HG03135 (cell line): Measurements from ENCODE around the gene DPYD.

Source experiments
- ATAC-seq: cut with Tn5 transposase; IDR thresholded peaks from one replicate; pipeline ENCODE4 v1.9.1; 2021; ENCODE audit warnings: mild to moderate bottlenecking, moderate library complexity; ENCODE audit not compliant: unreplicated experiment

DPYD gene

DNA sequence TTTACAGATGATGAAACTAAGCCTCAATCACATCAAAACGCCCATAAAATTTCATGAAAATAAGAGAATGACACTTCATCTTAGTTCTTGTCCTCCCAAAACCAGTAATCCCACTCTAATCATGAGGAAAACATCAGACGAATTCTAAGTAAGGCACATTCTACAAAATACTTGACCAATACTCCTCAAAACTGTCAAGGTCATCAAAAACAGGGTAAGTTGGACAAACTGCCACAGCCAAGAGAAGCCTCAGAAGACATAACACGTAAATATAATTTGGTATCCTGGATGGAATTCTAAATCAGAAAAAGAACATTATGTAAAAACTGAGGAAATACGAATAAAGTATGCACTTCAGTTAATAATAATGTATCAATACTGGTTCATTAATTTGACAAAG, 128.2 kb downstream of the DPYD start:
- ATAC-seq: no peak

DNA sequence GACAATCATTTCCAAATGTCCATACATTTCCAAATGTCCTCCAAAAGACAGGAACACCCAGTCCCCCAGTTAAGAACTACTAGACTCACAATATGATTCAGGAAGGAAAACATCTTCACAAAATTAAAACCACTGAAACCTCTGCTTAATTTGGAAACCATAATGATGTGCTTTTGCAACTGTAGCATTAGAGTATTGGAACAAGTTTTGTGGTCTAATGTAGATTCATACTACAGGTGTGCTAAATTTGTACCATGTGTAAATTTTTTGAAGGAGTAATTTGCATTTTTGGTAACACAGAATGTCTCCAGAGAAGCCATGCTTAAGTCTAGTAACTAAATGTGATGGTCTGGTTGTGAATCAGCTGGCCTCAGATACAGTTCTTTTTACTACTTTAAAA, 129.6 kb downstream of the DPYD start:
- ATAC-seq: no peak

DNA sequence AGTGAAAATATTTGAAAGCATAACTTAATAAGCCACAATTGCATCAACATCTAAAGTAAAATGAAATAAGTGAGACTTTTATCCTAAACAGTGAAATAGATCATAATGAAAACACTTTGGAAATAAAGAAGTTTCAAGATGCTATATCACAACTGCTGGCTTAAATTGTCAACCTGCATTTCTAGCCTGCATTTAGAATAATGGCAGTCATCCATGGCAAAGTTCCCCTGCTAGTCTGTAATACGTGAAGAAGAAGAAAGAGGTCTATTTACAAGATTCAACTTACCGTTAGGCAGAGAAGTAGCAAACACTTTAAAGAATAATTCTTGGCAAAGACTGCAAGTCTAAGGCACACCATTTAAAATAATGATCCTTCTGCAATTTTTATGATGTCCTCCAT, 133.6 kb downstream of the DPYD start:
- no peak for ATAC-seq

DNA sequence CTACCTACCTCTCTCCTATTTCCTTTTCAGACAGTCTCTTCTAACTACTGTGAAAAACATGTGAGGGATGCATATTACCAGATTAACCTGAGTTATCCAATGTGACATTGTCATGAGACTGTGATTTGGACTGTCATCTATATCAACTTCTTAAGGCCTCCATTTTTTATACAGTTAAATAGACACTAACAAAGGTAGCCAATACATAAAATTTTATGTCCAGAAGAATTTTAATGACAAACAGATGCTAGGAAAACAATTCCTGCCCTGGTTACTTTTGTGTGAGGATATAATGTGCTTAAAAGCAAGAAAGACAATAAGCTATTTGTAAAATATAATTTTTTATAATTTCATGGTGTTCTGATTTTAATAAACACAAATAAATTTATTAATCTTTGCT, 136.2 kb downstream of the DPYD start:
- no peak for ATAC-seq

DNA sequence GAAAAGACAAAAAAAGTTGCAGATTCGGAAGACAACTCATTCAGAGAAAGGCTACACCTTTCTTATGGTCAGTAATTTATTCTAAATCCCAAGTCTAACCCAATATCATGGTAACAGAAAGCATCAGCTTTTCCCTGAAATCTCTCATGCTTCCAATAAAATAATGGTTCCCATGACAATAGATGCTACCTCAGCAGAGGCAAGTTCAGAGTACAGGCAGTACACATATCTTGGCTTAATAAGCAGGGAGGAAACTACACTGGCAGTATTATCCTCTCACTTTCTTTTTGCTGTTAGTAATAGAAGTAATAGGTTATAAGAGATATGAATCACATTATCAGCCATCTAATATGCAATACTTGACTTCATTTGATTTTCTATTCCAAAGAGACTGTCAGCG, 137.1 kb downstream of the DPYD start:
- no peak for ATAC-seq

DNA sequence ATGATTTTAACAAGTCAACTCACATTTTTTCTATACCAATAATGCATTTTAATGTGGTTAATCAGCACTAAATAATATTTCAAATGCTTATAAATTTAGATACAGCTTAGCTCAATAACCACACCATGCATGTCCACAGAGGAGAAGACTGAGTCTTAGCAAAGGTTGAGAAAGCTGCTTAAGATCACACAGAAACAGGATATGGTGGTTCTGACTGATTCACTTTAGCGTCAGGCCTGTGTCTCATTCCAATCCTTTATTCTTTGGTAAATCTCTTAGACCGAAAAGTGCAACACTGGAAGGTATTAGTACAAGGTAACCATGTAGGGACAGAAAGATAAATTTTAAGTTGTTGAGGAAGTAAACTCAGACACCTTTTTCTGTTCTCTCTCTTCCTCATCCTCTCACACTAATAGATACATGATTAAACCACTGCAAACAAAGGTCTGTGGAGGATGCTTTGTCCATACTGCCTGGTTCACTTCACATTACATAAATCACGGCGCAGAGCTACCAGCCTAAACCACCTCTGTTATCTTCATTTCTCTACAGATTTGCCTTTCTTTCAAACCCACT, 139.0 kb downstream of the DPYD start:
- no peak for ATAC-seq

DNA sequence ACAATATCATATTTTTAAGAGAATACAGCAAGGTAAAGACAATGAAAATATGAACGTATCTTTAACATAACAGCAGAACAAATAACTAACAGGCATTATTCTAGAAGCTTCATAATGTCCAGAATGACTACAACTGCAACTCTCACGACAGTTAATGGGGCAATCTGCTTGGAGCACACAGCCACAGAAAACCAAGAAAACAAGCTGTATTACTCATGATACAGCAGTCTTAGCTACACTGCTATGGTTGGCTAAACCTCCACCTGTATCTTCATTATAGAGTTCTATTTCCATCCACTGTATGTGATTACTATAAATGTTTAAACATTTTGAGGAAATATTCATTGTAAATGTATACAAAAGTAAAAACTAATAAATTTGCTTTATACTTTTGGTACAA, 139.9 kb downstream of the DPYD start:
- no peak for ATAC-seq

DNA sequence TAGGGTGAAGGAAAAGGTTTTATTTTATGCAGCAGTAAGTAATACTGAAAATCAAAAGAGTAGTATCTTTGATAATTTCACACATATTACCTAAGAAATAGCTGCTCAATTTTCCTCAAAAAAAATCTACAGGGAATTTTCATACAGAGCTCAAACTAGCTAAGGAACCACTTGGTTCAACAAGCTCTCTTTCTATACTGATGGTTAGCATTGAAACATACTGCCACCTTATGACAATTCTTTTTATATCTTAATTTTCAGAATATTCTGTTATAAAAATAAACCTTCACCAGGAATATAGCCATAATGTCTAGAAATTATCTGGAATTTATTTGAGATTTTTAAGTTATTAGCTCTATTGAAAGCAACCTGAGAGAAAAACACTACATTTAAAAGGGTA, 142.1 kb downstream of the DPYD start:
- ATAC-seq: no peak

DNA sequence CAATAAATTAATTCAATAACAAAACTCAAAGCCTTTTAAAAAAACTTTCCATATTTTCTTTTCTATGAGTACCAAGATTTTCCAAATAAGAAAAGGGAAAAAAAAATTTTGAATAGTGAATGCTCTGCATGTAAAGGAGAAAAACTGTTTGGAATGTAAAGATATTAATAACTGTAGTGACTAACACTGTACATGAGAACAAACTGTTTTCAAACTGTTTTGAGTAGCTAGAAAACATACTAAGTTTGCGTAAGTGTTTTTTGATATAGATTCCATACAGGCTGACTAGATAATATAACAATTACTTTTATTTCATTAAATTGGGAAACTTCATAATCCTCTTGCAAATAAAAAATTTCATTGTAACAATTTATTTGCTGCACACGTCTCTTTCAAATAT, 150.5 kb downstream of the DPYD start:
- ATAC-seq: no peak

DNA sequence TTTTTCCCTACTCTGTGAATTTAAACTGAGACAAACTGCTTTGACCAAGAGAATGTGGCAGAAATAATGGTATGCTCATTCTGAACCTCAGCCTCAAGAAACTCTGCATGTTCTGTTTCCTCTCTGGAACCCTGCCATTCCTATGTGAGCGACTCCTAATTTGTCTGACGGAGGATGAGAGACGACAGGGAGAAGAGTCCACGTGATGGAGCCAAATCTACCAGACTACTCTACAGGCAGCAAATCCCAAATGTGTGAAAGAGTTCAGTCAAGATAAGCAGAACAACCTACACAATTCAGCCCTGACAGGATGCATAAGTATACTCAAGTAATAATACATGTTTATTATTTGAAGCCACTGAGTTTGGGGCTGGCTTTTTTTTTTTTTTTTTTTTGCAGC, 153.5 kb downstream of the DPYD start:
- no peak for ATAC-seq

DNA sequence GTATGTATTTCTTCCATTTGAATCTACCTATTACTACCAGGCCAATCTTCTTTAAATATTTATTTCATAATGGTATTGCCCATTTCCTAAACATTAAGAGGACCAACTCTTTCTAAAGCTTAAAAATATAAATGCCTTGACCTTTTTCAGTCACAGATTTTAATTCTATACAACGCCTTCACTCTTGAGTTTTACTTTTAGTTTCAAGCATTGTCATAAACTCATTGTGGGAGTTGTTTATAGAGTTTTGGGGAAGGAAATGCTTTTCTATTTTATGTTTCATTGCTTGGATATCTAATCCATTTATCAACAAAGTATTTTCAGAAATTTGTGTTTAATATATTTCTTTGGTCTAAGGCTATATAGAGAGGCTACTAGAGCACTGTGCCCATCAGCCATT, 155.8 kb downstream of the DPYD start:
- no peak for ATAC-seq

DNA sequence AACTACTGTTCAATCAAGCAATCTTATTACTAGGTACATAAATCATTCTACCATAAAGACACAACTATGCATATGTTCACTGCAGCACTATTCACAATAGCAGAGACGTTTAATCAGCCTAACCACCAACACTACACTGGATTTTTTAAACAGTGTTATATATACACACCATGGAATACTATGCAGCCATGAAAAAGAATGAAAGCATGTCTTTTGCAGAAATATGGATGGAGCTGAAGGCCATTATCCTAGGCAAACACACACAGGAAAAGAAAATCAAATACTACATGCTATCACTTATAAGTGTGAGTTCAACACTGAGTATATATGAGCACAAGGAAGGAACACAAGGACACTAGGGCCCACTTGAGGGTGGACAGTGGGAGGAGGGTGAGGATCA, 159.2 kb downstream of the DPYD start:
- no peak for ATAC-seq

DNA sequence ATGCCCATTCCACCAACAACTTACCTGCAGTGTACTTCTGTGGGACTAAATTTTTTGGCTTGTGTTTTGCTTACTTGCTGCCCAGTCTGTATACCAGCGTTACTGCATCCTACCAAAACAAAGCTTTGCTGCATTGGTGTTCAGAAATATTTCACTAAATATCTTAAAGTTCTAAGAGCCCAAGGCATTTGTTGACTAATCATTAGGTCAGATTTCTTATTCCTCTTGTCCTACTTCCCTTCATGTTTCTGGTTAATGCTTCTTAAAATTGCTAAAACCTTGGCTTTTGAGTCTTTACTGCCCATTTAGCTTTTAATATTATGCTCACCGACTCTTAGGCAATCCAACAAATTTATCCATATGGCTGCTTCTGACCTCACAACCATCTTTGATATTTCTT, 161.8 kb downstream of the DPYD start:
- ATAC-seq: no peak

DNA sequence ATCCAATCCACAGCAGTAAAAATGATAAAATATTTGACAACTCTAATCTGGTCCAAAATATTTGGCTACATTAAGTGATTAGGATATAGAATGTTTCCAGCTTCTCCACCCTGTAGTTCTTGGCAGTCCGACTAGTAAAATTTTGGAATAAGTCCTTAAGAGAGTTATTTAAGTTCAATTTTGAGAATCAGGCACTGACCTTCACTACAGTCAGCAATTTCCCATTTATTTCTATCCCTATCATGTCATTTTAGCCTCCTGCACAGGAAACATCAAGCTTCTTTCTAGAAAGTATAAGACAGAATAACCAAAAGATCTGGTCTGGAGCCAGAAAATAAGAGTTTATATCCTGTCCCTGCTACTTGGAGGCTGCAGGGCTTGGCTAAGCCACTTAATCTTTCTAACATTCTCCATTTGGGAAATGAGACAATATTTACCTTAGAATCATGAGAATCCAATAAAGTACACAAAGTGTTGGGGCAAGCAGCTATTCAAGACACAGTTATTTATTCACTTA, 162.2 kb downstream of the DPYD start:
- ATAC-seq: no peak

DNA sequence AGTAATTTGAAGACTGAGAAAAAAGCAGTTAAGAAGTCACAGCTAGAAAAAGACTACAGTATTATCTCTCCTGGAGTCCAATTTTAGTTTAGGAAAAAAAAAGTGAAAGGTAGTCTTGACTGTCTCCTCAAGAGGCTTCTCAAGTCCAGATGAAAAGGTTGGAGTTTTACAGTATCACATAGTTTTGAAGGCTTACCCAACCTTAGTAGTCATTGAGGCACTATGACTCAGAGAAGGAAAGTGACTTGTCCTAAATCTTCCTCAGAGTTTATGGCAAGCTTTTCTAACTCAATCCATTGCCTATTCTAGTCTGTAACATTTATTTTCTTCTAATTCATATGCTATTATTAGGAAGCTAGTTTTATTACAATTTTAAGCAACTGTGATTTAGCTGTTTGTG, 174.9 kb downstream of the DPYD start:
- no peak for ATAC-seq

DNA sequence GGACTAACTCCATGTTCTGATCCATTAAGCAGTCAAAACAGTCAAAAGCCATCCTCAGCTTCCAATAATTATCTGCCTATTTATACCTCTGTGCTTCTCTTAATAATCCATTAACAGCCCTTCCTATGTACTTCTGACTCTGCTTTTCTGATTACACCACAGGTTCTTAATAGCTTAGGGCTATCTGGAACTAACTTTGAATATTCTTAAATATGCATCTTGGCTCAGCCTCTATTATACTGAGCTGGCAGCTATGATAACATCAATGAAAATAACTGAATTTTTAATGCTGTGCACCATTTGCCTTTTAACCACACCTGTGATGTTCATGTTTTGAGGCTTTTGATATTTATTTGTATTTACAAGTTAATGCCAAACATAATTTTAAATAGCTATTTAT, 175.9 kb downstream of the DPYD start:
- ATAC-seq: no peak

DNA sequence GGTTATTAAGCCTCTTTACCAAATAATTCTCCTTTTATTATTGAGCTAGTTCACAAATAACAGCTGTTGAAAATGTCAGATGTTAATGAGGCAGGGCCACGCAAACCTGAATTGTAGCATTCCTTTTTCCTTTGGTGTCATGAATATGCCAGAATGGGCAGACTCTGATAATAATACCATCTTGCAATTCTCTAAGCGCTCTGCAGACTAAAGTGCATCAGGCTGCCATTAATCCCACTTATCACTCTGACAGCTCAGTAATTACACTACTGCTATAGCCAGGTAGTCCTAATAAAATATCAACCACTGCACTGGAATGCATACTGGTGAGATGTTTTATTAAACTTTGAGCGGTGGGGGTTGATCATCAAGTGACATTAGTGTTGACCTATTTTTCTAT, 177.7 kb downstream of the DPYD start:
- no peak for ATAC-seq

DNA sequence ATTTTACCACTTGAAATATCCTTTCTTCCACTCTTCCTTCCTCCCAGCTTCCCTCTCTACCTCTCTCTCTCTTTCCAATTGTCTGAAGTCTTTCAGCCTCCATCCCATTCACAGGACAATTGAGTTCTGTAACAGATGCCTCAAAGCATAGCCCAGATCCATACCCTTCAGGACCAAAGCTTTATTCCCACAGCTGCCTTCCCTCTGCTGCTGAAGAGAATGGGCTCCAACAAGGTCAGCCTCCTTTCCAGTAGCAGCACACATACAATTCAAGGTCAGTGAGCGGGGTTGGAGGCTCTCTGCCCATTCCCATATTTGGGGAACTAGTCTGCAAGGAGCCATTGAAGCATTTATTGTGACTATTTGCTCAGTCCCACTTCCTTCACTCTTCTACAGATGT, 179.9 kb downstream of the DPYD start:
- ATAC-seq: no peak

DNA sequence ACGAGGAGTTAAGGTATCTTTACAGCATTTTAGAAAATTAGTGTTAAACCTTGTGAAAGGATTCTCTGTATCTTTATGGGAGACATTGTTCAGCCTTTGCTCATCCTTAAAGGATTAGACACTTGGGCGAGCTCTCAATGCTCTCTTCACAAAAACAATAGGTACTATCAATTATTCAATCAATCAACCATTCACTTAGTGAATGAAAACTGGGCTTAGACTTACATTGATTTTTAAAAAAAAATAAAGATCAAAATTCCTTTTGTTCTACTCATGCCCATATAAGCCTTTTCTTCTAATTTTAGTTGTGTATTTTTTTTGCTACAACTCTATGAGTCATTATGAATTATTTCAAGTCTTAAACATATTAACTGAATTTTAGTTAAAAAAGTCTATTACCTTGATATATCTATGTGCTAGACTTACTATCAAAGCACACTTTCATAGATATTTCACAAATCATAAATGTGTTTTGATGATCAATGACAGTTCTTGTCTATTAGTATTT, 181.2 kb downstream of the DPYD start:
- no peak for ATAC-seq

DNA sequence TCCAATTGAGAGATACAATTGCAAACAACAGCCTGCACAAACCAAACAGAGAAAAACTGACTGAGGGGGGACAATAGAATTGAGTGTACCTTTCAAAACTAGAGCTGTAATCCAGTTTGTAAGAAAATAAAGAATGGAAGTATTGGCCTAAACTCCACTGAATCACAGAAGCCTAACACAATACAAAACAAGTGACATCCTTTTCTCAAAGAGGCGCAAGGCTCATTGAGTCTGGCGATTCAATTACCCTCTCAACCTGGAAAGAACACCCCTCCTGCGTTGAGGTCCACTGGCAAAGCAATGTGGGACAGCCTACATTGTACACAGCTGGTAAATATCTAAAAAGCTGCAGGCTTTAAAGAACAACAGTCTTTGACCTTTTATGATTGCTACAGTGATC, 182.6 kb downstream of the DPYD start:
- ATAC-seq: no peak

DNA sequence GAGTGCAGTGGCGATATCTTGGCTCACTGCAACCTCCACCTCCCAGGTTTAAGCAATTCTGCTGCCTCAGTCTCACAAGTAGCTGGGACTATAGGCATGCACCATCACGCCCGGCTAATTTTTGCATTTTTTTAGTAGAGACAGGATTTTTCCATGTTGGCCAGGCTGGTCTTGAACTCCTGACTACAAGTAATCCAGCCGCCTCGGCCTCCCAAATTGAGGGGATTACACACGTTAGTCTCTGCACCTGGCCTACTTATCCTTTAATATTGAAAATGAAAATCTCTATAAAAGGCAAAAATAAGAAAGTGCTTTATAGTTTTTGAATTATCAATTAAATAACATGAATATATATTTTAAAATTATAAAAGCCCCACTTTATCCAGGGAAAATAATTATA, 190.6 kb downstream of the DPYD start:
- ATAC-seq: no peak

DNA sequence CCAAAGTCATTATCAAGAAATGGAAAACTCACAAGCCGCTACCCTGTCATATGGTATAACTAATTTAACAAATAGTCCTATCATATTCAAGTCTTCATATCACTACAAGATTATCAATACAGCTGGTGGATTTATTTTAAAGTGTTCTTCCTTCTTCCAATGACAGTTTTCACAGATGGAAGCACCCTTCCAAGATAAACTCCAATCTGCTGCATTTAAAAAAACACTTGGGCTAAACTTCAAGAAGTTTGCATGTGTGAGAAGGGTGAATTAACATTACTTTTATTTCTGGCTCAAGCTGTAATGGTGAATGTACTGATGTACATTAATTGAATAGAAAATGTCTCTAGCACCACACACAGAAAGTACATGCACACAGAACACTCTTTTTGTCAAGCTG, 192.4 kb downstream of the DPYD start:
- no peak for ATAC-seq

DNA sequence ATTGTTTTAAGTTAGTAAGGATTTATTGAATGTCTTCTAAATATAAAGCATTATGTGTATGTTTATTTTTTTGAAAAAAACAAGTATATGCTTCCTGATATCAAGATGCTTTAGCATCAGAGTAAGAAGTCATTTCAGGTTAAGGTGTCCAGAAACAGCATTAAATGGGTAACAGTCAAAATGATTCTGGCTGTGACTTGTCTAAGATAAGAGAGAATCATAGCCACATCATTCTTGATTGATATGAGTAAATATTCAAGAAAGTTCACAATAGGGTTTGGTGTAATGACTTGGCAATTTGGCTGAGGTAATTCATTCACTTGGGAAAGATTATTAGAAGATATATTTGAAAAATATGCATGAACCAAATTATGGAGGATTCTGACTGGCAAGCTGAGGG, 193.8 kb downstream of the DPYD start:
- no peak for ATAC-seq
